ENCODE results near the gene CRISP1. TPM values are rescaled to one million over a fixed set of nuclear protein-coding genes. Genes with fewer than 3 reads are reported as not detected.
A peak's percentile ranks its signal among the peaks of the same experiment; 100 is the strongest.

Gene CRISP1
- total RNA-seq, 1 donor from 2014 or later, result not detected

- H3K9me3 Mint-ChIP-seq (ENCODE audit: low read depth), result no peaks in the 10 kb centered on the region
- H3K27me3 Mint-ChIP-seq (ENCODE audit: low read depth), result peaks cover 18% of the 10 kb centered on the region
- no peaks in the 10 kb centered on the region for H3K36me3 Mint-ChIP-seq (ENCODE audit: low read depth)
- TF ChIP-seq, protein P1, sequence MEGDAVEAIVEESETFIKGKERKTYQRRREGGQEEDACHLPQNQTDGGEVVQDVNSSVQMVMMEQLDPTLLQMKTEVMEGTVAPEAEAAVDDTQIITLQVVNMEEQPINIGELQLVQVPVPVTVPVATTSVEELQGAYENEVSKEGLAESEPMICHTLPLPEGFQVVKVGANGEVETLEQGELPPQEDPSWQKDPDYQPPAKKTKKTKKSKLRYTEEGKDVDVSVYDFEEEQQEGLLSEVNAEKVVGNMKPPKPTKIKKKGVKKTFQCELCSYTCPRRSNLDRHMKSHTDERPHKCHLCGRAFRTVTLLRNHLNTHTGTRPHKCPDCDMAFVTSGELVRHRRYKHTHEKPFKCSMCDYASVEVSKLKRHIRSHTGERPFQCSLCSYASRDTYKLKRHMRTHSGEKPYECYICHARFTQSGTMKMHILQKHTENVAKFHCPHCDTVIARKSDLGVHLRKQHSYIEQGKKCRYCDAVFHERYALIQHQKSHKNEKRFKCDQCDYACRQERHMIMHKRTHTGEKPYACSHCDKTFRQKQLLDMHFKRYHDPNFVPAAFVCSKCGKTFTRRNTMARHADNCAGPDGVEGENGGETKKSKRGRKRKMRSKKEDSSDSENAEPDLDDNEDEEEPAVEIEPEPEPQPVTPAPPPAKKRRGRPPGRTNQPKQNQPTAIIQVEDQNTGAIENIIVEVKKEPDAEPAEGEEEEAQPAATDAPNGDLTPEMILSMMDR (IDR thresholded peaks at IDR 0.05), result no peak
- no peaks in the 10 kb centered on the region for H3K4me1 Mint-ChIP-seq (ENCODE audit: low read depth)
- no peak overlapping the region for H3K27ac Mint-ChIP-seq (ENCODE audit: unreplicated experiment)
- no peak for DNase-seq (ENCODE audit: low spot score)
- H3K4me3 Mint-ChIP-seq (ENCODE audit: unreplicated experiment), result no peak overlapping the region
Measured at GRCh38 chr6:49855221-49855620, 11.1 kb downstream of the CRISP1 start.

- TF ChIP-seq, protein P1 (IDR thresholded peaks at IDR 0.05), result no peak
- no peaks in the 10 kb centered on the region for H3K9me3 Mint-ChIP-seq (ENCODE audit: low read depth)
- H3K4me3 Mint-ChIP-seq (ENCODE audit: unreplicated experiment), result no peak overlapping the region
- no peaks in the 10 kb centered on the region for H3K4me1 Mint-ChIP-seq (ENCODE audit: low read depth)
- H3K27ac Mint-ChIP-seq (ENCODE audit: unreplicated experiment), result no peak overlapping the region
- peaks cover 15% of the 10 kb centered on the region for H3K27me3 Mint-ChIP-seq (ENCODE audit: low read depth)
- no peaks in the 10 kb centered on the region for H3K36me3 Mint-ChIP-seq (ENCODE audit: low read depth)
- DNase-seq (ENCODE audit: low spot score), result no peak
Measured at GRCh38 chr6:49852975-49853374, 13.4 kb downstream of the CRISP1 start.

- no peak overlapping the region for H3K27ac Mint-ChIP-seq (ENCODE audit: unreplicated experiment)
- DNase-seq (ENCODE audit: low spot score), result peak; percentile 43
- no peaks in the 10 kb centered on the region for H3K4me1 Mint-ChIP-seq (ENCODE audit: low read depth)
- no peaks in the 10 kb centered on the region for H3K36me3 Mint-ChIP-seq (ENCODE audit: low read depth)
- H3K27me3 Mint-ChIP-seq (ENCODE audit: low read depth), result peaks cover 20% of the 10 kb centered on the region
- TF ChIP-seq, protein P1 (IDR thresholded peaks at IDR 0.05), result peak; percentile 88
- no peaks in the 10 kb centered on the region for H3K9me3 Mint-ChIP-seq (ENCODE audit: low read depth)
- H3K4me3 Mint-ChIP-seq (ENCODE audit: unreplicated experiment), result no peak overlapping the region
Measured at GRCh38 chr6:49849213-49849907, 17.0 kb downstream of the CRISP1 start.

- Mint-ChIP-seq H3K27me3 (ENCODE audit: low read depth) (peaks cover 22% of the 10 kb centered on the region), H3K36me3 (ENCODE audit: low read depth) (no peaks in the 10 kb centered on the region), H3K27ac (ENCODE audit: unreplicated experiment) (no peak overlapping the region), H3K9me3 (ENCODE audit: low read depth) (no peaks in the 10 kb centered on the region), H3K4me3 (ENCODE audit: unreplicated experiment) (no peak overlapping the region), H3K4me1 (ENCODE audit: low read depth) (no peaks in the 10 kb centered on the region)
- no peak for DNase-seq (ENCODE audit: low spot score)
- TF ChIP-seq, protein P1 (IDR thresholded peaks at IDR 0.05), result no peak
Measured at GRCh38 chr6:49847673-49848072, 18.7 kb downstream of the CRISP1 start.

DNA sequence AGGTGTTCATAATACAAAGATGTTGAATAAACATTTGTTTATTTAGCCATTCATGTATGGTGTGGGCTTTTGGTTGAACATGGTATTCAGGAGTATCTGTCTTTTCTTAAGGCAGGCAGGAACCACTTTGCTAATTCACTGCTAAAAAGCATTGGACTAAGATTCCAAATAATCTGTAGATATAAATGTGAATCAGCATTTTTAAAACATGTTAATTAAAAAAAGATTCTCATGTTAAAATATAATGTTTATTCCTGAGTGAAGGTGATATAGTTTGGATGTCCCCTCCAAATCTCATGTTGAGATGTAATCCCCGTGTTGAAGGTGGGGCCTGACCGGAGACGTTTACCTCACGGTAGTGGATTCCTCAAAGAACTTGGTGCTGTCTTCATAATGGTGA is 19.3 kb downstream of the CRISP1 start:
- no peak for DNase-seq (ENCODE audit: low spot score)
- no peaks in the 10 kb centered on the region for H3K36me3 Mint-ChIP-seq (ENCODE audit: low read depth)

More for the DNA sequence above, 19.3 kb downstream of the CRISP1 start:
- Mint-ChIP-seq H3K27me3 (ENCODE audit: low read depth) (peaks cover 25% of the 10 kb centered on the region), H3K4me1 (ENCODE audit: low read depth) (no peaks in the 10 kb centered on the region), H3K4me3 (ENCODE audit: unreplicated experiment) (no peak overlapping the region), H3K27ac (ENCODE audit: unreplicated experiment) (no peak overlapping the region), H3K9me3 (ENCODE audit: low read depth) (no peaks in the 10 kb centered on the region)
- TF ChIP-seq, protein P1 (IDR thresholded peaks at IDR 0.05), result no peak

All from chondrocyte (in vitro differentiated cells).